ENCODE measurements around the gene ZNF593.

The ZNF593 gene

GRCh38 chr1:26153966-26154532 lies 15.7 kb upstream of the ZNF593 start:
- no peak for DNase-seq

DNA sequence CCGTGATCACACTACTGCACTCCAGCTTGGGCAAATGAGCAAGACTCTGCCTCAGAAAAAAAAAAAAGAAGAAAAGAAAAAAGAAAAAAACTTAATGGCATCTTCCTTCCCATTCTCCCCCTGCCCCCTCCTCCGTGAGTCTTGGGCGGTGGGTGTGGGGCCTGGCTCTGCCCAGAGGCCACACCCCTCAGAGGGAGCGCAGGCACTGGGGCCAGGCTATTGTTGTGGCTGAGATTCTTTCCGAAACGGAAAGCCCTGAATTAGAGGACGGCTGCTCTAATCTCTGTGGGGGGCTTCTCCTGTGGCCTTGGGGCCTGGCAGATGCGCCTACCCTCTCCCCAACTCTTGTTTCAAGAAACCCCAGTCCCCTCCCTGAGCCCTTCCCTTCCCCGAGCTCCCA lies 15.0 kb upstream of the ZNF593 start:
- no peak for DNase-seq

DNA sequence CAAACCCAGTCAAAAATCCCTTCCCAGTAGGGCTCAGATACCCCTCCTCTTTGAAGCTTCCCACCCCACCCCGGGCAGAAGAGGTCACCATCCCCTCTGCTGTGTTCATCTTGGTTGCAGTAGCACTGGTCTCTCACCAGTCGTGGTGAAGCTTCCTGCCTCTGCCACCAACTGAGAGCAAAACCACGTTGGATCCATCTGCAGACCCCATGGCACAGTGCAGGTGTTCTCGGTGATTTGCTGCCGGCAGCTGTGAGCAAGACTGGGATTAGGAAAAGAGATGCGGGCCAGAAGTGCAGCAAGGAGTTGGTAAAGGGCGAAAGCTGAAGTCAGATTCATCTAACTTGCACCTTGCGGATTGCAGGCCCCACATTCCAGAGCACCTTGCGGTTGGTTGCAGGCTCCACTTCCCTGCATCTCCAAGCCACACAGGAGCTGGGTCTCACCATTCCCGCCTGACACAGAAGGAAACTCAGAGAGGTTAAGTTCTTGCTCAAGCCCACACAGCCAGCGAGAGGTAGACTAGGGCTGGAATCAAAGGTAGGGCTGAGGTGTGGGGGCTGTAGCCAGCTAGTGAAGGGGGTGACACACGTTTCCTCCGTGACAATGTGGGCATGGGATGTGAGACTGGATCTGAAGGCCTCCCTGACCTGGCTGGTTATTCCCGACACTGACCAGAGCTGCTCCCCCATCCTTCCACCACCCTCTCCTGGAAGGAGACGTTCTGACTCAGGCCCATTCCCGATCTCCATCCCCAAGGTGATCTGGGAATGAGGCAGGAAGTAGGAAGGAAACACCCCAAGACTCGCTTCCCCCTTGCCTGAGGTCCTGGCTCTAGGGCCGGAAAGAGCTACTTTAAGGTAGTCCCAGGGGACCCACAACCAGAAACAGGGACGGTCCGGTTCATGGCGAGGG lies 14.1 kb upstream of the ZNF593 start:
- no peak for DNase-seq

DNA sequence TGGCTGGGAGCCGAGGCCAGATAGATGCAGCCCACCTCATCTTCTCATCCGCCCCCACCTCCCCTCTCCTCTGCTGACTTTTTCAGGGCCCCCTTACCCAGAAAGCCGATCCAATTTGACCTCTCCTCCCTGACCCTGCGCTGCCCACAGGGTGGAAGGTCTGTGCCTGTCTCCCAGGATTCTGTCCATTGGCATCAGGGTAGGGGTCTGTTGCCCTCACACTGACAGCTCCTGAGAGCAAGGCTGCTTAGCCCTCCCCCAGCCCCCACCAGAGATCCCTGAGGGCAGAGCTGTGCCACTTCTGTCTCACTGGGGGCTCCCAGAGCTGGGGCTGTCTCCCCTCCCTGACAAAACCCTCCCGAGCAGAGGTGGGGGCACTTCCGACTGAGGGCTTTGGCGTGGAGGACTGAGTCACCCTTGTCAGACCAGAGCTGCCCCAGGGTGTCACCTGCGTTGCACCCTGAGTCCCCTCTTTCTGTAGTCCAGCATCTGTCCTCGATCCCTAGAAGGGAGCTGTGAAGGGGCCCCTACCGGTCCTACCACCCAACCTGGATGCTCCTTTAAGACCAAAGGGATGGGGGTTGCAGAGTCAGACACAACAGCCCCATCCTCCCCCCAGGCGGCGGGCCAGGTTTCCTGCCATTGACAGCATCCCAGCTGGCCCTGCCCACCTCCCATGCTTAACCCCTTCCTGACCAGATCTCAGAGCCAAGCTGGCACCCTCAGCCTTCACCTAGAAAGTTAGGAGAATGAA lies 13.2 kb upstream of the ZNF593 start:
- DNase-seq: no peak

DNA sequence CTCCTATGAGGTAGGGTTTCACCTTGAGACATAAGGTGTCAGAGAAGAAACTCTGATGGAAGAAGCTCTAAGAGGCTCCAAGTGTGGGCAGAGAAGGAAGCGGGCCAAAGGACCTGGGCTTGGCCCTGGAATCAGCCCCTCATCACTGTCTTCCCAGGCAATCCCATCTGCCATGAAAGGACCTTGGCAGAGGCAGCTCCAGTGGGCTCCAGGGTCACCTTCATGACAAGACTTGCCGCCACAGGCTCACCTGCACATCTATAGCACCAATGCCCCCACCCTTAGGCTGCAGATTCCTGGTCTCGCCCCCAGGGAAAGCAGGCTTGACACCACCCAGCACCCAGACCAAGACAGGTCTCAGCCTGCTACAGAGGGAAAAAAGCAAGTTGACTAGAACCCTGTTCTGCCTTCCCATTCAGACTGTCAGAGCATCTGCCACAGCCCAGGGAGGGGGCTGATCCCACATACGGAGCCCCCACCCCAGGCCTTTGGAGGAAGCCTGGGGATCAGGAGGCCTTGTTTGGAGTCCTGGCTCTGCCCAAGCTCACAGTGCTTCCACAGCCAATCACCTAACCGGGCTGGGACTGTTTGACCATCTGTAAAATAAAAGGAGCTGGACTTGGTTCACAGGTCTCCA lies 11.3 kb upstream of the ZNF593 start:
- DNase-seq: no peak

DNA sequence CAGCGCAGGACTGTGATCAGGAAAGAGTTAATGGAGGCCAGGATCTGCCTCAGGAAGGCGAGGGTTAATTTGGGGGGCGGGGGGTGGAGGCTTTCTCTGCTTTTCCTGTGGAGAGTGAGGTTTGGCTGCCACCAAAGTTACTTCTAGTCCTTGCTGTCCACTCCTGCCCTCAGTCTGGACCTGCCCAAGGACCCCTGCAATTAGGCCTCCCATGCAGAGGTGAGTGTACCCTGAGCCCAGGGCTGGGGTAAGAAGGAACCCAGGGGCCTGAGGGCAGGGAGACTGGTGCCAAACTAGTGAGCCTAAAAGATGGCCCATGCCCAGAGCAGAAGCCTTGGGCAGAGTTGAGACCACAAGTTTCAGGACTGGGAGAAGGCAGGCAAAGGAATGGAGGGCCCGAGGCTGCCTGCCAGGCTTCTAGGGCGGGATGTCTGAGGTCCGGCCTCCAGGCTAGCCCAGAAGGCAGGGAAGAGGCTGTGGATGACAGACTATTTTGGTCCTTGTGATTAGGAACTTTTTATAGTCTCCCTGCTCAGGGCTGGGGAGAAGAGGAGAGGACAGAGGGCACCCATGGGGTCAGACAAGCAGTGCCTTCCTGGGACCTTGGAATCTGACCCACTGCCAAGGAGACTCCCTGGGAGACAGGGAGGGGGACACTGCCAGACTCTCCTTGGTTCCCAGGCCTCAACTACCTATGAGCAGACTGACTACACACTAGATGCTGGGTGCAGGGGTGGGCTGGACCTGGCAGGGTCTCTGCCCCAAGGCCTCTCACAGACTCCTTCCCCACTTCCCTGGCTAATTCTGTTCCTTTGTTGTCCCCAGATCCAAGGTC lies 10.6 kb upstream of the ZNF593 start, which contains the start of gene FAM110D:
FAM110D (plus strand) TSS at position 172 of the 835 bp plus-strand sequence. CDS start 2,213 bp downstream, outside the sequence.
- no peak for DNase-seq

- no peak for DNase-seq
These were observed 10.0 kb upstream of the ZNF593 start for GRCh38 chr1:26159743-26160039.

- DNase-seq: no peak
These were observed 8.9 kb upstream of the ZNF593 start for GRCh38 chr1:26160527-26161414.

- peak; percentile 7 for DNase-seq
These were observed 8.1 kb upstream of the ZNF593 start for GRCh38 chr1:26161415-26162219.

DNA sequence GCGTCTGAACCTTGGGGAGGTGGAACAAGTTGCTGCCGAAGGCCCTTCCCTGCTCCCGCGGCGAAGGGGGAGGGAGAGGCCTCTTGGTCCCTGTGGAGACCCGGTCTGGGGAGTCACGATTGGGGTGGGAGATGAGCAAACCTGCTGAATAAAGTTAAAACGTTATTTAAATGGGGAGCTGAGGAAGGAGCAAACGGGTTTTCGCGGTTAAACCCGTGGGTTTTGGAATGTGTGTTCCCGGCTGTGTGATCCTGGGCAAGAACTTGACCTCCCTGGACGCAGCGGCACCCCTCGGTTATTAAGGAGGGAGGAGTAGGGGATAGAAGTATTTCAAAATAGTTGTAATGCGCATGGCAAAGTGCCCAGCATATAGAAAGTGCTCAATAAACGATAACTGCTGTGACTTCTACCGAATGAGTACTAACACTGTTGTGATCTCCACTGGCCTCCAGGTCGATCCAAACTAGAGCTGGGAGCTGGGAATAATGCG lies 7.4 kb upstream of the ZNF593 start:
- DNase-seq: no peak

- no peak for DNase-seq
These were observed 6.0 kb upstream of the ZNF593 start for GRCh38 chr1:26163684-26164035.

GRCh38 chr1:26164036-26164860 lies 5.5 kb upstream of the ZNF593 start:
- DNase-seq: no peak

DNA sequence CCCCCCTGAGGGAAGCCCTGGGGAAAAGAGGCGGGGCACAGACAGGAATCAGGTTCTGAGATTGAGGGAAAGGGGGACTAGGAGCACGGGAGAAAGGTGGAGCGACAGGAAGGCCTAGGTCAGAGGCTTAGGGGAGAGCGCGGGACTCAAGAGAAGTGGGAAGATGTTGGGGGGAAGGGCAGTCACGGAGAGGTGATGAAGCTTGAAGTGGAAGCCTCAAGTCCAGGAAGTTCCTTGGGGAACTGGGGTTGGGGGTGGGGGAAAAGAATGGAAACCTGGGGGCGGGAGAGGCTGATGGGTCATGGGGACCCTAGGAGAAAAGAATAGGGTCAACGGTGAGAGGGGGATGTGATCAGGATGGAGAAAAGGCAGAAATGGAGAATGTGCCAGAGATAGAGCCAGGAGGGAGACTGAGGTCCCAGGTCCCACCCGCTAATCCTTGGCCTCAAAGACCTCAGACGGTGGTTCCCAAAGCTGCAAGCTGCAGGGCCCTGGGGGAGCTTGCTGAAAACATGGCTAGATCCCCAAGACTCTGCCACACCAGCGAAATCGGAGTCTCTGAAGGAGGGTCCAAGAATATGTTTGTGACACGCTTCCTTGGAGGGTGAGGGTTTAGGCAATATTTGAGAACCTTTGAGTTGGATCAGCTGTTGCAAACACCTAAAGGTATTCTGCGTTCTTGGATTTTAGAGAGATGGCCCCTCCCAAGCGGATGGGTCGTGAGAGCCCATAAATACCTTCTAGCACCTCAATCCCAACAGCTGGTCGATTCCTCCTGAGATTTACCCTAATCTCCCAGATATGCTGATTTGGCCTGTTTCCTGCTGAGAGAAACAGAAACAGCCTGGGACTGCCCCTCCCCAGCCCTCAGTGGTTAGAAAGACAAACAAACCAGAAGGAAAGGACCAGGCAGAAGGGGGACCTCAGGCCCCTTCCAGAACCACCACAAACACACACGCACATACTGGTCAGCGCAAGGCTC lies 4.6 kb upstream of the ZNF593 start:
- no peak for DNase-seq

DNA sequence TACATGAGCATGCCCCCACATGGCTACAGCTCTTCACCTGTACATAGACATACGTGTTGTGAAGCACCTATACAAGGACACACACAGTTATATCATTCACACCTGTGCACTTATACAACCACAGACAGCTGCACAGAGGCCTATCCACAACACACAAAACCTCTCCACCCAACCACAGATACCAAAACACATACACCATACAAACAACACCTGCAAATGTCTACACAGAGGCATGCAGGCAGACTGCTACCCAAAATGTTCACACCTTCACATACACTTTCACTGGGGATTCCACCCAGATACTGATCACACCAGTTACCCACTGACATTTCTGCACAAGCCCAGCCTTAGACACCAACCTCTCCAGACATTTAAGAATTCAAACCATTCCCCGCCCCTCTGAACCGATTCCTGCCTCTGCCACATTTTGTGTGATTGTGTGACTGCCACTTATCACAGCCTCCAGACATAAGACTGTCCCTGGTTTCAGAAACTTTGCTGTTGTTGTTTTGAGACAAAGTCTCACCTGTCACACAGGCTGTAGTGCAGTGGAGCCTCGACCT lies 2.9 kb upstream of the ZNF593 start:
- no peak for DNase-seq

DNA sequence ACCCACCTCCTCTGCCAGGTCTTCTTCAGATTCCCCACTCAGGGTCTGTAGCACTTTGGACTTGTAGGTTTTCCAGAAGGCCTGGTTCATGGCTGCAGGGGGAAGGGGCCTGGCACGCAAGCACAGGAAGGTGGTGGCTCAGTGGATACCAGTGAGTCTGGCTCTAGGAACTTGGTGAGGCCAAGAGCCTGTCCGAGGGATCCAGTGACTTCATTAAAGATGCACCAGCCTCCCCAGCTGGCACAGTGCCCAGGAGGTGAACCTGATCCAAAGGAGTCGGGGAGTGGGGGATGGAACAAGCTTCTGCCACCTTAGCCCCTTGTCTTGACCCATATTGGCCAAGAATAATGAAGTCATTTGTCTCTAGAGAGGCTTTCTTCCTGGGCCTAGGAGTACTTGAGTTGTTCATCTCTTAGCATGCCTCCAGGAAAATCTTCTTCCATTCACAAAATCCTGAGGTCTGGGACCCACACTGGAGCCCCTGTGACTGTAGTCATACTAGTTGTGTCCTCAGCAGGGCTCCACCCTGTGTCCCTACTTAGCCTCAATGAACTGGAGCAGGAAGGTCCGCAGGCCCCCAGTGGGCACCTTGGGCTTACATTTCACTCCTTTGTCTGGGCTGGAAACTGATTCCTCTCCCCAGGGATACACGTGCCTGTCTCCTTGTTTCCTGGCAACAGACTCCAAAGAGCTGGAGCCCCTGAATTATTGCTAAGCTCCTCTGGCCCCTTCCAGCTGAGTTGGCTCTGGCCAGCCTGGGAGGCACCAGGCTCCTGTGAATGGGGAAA lies 1.1 kb upstream of the ZNF593 start, which contains the start of gene C1orf232:
C1orf232 (minus strand) TSS at position 554 of the 788 bp plus-strand sequence; CDS start at position 90, 464 bp downstream.
- DNase-seq: no peak

- DNase-seq: no peak
These were observed 532 bp upstream of the ZNF593 start for GRCh38 chr1:26169198-26169554.

- DNase-seq: no peak
These were observed 739 bp downstream of the ZNF593 start for GRCh38 chr1:26170472-26170821.

Data from HCEC 1CT (cell line).